Effector memory CD4-positive, alpha-beta T cell (primary cell): ENCODE data around the gene STK39.

Source experiments
- DNase-seq, 3 donors: peaks; one replicate each; pipeline ENCODE4 v3.0.0-alpha.2; 2020
- H3K27ac ChIP-seq: 2 replicates; pipeline ENCODE4 v1.7.0; 2013; ENCODE audit warnings: mild to moderate bottlenecking, low read length, moderate library complexity; ENCODE audit not compliant: insufficient read depth, poor library complexity, severe bottlenecking
- H3K27me3 ChIP-seq: replicated peaks from 2 replicates; pipeline ENCODE4 v1.7.0; 2013; ENCODE audit warnings: mild to moderate bottlenecking, low read length; ENCODE audit not compliant: insufficient read depth, control insufficient read depth, poor library complexity, severe bottlenecking
- H3K36me3 ChIP-seq: 2 replicates; pipeline ENCODE4 v1.7.0; 2013; ENCODE audit warnings: mild to moderate bottlenecking, low read length, moderate library complexity; ENCODE audit not compliant: control insufficient read depth, insufficient read depth
- H3K4me1 ChIP-seq: 2 replicates; pipeline ENCODE4 v1.7.0; 2013; ENCODE audit warnings: low read length, mild to moderate bottlenecking; ENCODE audit not compliant: control insufficient read depth, insufficient read depth, poor library complexity, severe bottlenecking
- H3K4me3 ChIP-seq: 2 replicates; pipeline ENCODE4 v1.7.0; 2013; ENCODE audit warnings: low read length, low read depth, mild to moderate bottlenecking; ENCODE audit not compliant: insufficient read depth, poor library complexity, severe bottlenecking
- H3K9me3 ChIP-seq: 2 replicates; pipeline ENCODE4 v1.7.0; 2013; ENCODE audit warnings: mild to moderate bottlenecking, low read length, moderate library complexity; ENCODE audit not compliant: control insufficient read depth

Gene STK39

DNA sequence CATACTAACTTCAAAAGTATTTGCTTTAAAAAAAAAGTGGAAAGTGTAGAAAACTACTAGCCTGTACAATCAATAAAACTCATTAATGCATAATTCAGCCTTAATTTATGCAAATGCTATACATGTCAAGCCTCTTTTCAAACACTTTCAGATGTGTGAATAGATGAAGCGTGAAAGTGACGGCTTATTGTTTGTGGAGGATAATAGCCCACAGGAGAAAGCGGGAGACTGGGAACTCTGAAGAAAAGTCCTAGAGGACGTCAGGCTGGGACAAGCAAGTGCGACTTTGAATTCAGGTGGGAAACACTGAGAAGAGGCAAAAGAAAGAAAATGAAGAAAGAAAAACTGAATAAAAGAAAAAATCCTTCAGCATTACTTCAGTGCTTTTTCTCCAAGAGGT, 108.5 kb downstream of the STK39 start:
- Histone ChIP-seq H3K27me3 (no peaks in the 10 kb centered on the region), H3K27ac (no peak overlapping the region), H3K9me3 (no peaks in the 10 kb centered on the region), H3K4me3 (no peak overlapping the region), H3K36me3 (peaks cover 5% of the 10 kb centered on the region), H3K4me1 (no peaks in the 10 kb centered on the region)
- DNase-seq, result no peak

DNA sequence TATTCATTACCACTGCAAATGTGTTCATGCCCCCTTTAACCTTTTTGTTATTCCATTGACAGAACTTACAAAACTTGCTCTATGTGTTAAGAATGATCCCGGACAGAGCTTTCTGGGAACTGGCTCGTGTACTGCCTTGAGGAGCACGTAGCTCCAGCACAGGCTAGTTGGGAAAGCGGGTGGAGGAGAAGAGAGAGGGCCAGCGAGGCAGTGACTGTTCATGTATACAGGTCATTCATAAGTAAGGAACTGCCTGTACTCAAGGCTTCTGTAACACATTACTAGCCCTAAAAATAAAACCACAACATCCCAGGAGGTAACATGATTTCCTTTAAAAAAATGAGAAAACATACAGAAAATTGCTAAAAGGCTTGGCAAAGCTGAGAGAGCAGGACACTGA, 109.0 kb downstream of the STK39 start:
- H3K4me3 ChIP-seq, result no peak overlapping the region
- no peak for DNase-seq
- no peaks in the 10 kb centered on the region for H3K4me1 ChIP-seq
- H3K9me3 ChIP-seq, result no peaks in the 10 kb centered on the region
- no peak overlapping the region for H3K27ac ChIP-seq
- no peaks in the 10 kb centered on the region for H3K27me3 ChIP-seq
- H3K36me3 ChIP-seq, result peaks cover 5% of the 10 kb centered on the region

DNA sequence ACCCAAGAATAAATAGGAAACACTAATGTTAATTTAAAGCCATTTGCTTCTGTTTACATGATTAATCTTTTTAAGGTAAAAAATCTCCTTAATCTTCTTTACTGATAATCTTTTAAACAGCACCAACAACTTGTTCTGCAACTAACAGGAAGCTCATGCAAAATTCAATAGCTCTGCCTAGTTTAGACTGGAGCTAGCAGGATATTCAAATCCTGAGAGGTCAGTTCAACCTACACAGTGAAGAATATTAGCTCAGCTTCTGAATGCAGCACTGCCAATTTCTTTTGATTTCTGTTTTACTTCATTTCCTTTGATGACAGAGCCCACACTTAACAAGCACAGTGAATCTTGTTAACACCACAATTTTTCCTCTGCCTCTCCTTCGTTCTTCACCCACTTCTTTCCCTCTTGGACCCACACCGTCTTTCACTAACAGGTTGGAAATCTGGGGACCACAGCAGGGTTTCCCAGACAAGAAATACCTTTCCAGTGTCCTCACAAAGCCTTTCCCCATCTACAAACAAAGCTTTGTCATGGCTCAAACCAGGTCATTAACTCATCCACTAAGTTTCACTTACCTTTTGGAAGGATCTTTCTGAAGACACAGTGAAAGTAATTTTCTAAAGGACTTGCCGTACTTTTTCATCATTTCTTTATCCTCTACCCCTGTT, 109.8 kb downstream of the STK39 start:
- H3K4me1 ChIP-seq, result no peaks in the 10 kb centered on the region
- no peak overlapping the region for H3K4me3 ChIP-seq
- no peaks in the 10 kb centered on the region for H3K9me3 ChIP-seq
- H3K36me3 ChIP-seq, result peaks cover 5% of the 10 kb centered on the region
- no peaks in the 10 kb centered on the region for H3K27me3 ChIP-seq
- no peak overlapping the region for H3K27ac ChIP-seq
- no peak for DNase-seq

DNA sequence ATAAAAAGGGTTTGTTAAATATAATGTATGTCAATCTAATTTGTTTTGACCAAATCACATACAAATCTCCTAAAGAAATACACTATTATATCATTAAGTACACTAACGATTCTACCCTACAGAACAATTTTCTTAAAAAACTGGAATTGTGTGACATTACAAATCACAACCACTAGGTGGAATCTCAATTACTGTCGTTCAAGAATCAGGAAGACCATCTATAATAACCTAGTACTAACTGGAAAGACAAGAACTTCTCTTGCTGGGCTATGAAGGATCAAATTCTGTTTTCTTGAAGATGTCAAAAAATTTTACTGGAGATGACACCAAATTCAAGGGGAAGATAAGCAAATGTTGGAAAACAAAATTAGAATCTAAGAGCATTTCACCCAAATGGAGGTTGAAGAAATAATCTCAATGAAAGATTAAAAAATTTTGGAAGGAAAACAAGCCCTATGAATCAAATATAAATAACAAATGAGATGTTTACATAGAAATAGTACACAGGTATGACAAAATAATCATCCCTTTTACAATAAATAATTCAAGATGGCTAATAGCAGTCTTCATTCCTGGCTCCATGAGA, 110.9 kb downstream of the STK39 start:
- no peak for DNase-seq
- no peak overlapping the region for H3K27ac ChIP-seq
- H3K9me3 ChIP-seq, result no peaks in the 10 kb centered on the region
- no peaks in the 10 kb centered on the region for H3K4me1 ChIP-seq
- H3K27me3 ChIP-seq, result no peaks in the 10 kb centered on the region
- H3K36me3 ChIP-seq, result peaks cover 5% of the 10 kb centered on the region
- no peak overlapping the region for H3K4me3 ChIP-seq

DNA sequence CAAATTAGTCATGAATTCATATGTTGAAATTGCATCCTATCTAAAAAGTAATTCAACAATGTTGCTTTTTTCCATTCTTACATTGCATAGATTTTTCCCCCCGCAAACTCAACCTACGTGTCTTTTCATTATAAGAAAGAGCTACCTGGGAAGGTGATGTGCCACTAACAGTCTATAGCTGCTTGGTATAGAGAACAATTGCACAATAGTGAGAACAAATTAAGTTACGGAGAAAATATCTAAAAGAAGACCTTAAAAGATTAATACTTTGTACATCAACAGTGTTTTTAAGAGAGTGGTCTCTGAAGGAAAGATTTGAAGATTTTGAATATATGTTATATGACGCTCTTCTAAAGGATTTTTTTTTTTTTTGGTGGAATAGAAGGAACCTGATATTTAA, 111.8 kb downstream of the STK39 start:
- H3K9me3 ChIP-seq, result no peaks in the 10 kb centered on the region
- no peaks in the 10 kb centered on the region for H3K4me1 ChIP-seq
- no peak overlapping the region for H3K27ac ChIP-seq
- no peaks in the 10 kb centered on the region for H3K27me3 ChIP-seq
- peaks cover 5% of the 10 kb centered on the region for H3K36me3 ChIP-seq
- H3K4me3 ChIP-seq, result no peak overlapping the region
- DNase-seq, result no peak

DNA sequence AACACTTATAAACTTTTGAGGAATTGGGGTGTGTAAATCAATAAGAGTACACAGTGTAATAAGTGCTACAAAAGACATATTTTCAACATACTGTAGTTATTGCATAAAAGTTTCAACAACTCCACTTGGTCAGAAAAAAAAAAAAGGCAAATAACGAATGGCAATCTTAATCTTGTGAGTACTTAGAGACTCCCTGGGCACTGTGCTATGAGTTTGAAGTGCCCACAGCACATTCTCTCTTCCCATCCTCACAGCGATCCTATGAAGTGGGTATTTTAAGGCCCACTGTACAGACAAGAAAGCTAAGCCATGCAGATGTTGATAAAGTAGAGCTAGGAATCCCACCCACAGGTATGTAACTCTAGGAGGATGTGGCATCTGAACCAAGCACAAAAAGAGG, 112.3 kb downstream of the STK39 start:
- no peak for DNase-seq
- H3K4me1 ChIP-seq, result no peaks in the 10 kb centered on the region
- no peak overlapping the region for H3K27ac ChIP-seq
- no peak overlapping the region for H3K4me3 ChIP-seq
- no peaks in the 10 kb centered on the region for H3K9me3 ChIP-seq
- H3K27me3 ChIP-seq, result no peaks in the 10 kb centered on the region
- peaks cover 5% of the 10 kb centered on the region for H3K36me3 ChIP-seq

DNA sequence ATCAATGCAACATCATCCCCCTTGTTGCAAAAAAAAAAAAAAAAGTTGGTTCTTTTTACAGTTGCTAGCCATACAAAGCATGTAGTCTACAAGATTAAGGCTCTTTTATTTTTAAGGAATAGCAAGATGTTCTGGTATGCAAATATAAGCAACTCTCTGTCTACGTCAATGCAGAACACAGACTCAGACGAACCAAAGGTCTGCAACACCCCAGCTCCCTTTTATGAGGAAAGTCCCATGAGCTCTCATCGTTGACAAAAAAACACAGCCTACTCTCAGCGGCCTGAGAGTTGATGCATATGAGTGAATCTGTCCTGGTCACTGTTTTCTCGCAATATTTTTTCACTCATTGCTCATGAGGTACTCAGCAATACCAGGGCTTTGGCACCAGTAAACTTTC, 112.9 kb downstream of the STK39 start:
- Histone ChIP-seq H3K27me3 (no peaks in the 10 kb centered on the region), H3K27ac (no peak overlapping the region), H3K4me3 (no peak overlapping the region), H3K4me1 (no peaks in the 10 kb centered on the region), H3K9me3 (no peaks in the 10 kb centered on the region), H3K36me3 (peaks cover 5% of the 10 kb centered on the region)
- DNase-seq, result no peak

DNA sequence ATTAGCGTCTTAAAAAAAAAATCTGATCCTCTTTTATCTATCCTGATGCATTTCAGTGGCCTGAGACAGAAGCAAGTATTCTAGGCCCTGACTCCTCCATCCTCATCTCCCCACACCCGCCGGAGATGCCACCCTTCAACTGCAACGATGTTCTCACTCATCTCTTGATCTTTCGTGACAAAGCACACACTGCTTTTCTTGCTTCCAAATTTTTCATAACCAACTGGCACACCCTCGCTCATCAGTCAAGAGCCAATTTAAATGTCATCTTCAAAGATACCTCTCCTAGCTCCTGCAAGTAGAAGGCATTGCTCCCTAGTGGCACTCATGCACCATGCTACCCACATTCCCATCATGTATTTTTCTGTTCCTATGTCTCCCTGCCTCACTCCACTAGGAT, 115.0 kb downstream of the STK39 start:
- DNase-seq, result no peak
- H3K36me3 ChIP-seq, result peaks cover 17% of the 10 kb centered on the region
- H3K4me1 ChIP-seq, result no peaks in the 10 kb centered on the region

DNA sequence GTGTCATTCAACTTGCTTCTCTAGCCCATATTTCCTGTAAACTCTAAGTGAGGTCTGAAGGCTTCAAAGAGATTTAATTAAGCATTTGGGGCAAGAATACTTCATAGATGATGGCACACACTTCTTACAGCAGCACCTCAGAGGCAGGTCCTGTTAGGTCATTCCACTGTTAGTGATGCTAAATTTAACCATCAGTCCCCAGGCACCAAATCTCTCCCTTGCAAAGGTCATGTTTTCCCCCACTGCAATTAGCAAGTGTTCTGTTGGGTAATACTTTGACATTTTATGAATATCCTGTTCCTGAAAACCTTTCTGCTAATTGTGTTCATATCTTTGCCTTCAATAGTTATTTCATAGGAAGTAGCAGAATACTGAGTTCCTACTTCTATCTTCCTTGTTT, 117.0 kb downstream of the STK39 start:
- Histone ChIP-seq H3K9me3 (no peaks in the 10 kb centered on the region), H3K27ac (no peak overlapping the region), H3K36me3 (peaks cover 21% of the 10 kb centered on the region), H3K4me3 (no peak overlapping the region), H3K4me1 (no peaks in the 10 kb centered on the region), H3K27me3 (no peaks in the 10 kb centered on the region)
- no peak for DNase-seq

More for the DNA sequence above, 115.0 kb downstream of the STK39 start:
- Histone ChIP-seq H3K27ac (no peak overlapping the region), H3K27me3 (no peaks in the 10 kb centered on the region), H3K9me3 (no peaks in the 10 kb centered on the region), H3K4me3 (no peak overlapping the region)

DNA sequence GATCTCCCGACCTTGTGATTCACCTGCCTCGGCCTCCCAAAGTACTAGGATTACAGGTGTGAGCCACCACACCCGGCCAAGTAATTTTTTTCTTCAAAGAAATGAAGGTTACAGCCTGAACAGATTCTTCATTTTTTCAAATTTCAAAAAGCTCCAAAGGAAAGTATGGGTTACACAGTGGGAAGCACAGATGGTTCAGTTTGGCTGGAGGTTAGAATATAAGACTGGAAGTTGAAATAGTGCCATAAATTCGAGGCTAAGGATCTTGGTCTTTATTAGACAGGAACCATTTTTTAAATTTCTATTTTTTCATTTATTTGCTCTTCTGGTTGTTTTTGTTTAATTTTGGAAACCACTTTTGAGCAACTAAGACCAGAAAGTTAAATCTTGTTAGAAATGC, 120.0 kb downstream of the STK39 start:
- no peak for DNase-seq
- H3K4me3 ChIP-seq, result no peak overlapping the region
- H3K4me1 ChIP-seq, result no peaks in the 10 kb centered on the region
- H3K9me3 ChIP-seq, result no peaks in the 10 kb centered on the region
- peaks cover 27% of the 10 kb centered on the region for H3K36me3 ChIP-seq
- no peak overlapping the region for H3K27ac ChIP-seq
- no peaks in the 10 kb centered on the region for H3K27me3 ChIP-seq
